Astrocyte (in vitro differentiated cells and primary cell): ENCODE data around the gene MOCS2.

Experiments used
- CTCF ChIP-seq: IDR thresholded peaks from 2 replicates; pipeline ENCODE4 v1.5.1; 2011; ENCODE audit warnings: low read depth, mild to moderate bottlenecking, inconsistent platforms, low read length, moderate library complexity; ENCODE audit not compliant: insufficient read depth
- EZH2 ChIP-seq: IDR thresholded peaks from 2 replicates; pipeline ENCODE4 v1.6.1; 2012; ENCODE audit warnings: mild to moderate bottlenecking, low read length, inconsistent platforms; ENCODE audit not compliant: insufficient read depth

- no peak for TF ChIP-seq CTCF
- TF ChIP-seq EZH2: no peak
Observed at GRCh38 chr5:53084546-53085255, 24.9 kb downstream of the MOCS2 start.
